ENCODE measurements around the gene EFNA2.
"Not testable (repeated sequence)": the region's sequence is repeated elsewhere in the genome, so short reads cannot be mapped to it uniquely, and the experiment has no call there.

The EFNA2 gene

DNA sequence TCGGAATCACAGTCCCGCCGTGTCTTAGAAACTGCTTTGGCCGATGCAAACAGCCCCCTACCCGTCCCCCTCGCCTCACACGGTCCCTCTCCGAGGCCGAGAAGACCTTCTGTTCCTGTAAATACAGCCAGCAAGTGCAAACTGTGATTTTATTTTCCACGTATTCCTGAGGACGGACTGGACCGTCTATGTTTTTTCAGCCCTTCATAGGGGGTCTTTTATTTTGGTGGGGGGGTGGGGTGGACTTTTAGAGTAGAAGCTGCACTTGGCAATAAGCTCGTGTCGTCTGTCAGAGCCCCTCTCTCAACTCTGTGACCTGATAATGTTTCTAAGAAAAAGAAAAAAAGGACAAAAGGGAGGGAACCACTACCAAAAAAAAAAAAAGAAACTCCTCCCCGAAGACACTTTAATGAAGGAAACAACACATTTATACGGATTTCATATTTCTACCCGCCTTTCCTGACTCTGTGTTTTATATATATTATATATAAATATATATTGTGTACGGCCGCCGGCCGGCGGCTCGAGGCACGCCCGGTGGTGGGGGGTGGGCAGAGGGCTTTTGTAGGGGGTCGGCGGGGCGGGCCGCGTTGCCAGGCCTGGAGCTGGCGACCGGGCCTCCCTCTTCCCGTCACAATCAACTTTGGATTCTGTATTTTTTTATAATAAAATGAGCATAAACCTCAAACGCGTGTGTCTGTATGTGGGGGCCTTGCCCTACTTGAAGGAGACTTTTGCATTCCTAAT lies 15.2 kb downstream of the EFNA2 start:
- no peak for DNase-seq

- no peak for DNase-seq
Observed at GRCh38 chr19:1302533-1303239, 17.0 kb downstream of the EFNA2 start.

- no peak for DNase-seq
Observed at GRCh38 chr19:1304197-1304924, 18.7 kb downstream of the EFNA2 start.

DNA sequence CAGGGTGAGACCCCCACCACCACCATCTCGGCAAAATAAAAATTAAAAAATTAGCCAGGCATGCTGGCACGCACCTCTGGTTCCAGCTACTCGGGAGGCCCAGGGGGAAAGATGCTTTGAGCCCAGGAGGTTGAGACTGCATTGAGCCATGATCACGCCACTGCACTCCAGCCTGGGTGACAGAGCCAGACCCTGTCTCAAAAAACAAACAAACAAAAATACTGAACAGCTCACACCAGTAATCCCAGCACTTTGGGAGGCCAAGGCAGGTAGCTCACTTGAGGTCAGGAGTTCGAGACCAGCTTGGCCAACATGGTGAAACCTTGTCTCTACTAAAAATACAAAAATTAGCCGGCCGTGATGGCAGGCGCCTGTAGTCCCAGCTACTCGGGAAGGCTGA lies 19.7 kb downstream of the EFNA2 start:
- DNase-seq, result not testable (repeated sequence)

DNA sequence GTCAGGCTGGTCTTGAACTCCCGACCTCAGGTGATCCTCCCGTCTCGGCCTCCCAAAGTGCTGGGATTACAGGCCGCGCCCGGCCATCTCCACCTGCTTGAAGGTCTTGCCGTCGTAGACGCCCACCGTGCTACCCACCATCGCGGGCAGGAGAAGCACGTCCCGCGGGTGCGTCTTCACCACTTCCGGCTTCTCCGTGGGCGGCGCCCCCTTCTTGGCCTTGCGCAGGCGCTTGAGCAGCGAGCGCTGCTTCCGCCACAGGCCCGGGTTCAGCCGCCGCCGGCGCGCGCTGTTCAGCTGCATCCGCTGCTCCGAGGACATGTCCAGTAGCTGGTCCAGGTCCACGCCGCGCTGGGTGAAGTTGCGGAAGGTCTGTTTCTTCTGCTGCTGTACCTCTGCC lies 21.6 kb downstream of the EFNA2 start:
- no peak for DNase-seq

- no peak for DNase-seq
Observed at GRCh38 chr19:1307755-1308303, 22.2 kb downstream of the EFNA2 start.

GRCh38 chr19:1308718-1309117 lies 23.0 kb downstream of the EFNA2 start:
- no peak for DNase-seq

DNA sequence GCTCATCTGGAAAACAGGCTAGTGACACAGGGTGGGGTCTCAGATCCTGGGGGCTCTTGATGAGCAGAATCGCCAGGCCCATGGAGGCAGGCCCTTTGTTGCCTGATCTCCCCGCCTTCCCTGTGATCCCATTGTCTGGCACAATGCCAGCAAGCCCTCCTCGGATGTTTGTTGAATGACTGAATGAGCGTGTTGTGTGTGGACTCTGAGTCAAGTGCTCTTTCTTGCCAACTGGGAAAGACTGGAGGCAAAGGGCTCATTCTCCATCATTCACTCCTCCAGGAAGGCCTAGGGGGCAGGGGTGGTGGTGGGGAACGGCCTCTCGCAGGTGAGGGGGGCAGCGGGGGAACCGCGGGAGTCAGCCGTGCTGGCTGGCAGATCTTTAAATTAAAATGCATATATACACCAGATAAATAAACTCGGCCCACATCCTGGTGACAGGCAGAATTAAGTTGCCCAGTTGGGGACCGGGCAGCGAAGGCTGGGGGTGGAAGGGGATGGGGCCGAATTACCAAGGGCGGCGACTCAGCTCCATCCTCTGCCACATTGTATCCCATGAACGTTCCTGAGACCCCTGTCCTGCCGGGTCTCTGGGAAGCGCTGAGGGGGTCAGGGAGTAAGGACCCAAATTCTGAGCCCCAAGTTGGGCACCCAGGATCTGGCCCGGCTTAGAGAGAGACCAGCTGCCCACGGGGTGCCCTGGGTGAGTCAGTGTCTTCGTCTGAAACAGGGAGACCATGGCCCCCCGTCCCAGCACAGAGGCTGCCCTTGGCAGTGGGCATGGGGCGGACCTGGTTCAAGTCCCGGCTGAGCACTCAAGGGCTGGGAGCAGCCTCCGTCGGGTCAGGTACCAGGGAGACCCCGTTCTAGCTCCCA lies 24.5 kb downstream of the EFNA2 start:
- no peak for DNase-seq

DNA sequence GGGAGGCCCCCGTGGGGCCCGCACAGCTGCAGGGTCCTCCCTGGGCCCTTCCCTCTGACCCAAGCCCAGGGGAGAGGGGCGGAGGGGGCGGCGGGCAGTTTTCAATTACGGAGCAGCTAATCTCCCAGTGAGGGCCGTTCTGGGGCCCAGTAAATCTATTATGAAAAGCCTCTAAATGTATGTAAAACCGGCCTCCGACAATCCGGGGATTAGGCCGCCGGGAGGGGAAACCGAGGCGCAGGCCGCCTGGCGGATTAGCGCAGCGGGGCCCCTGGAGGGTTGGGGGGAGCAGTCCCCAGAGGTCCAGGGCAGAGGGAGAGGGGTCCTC lies 25.1 kb downstream of the EFNA2 start:
- DNase-seq, result no peak

DNA sequence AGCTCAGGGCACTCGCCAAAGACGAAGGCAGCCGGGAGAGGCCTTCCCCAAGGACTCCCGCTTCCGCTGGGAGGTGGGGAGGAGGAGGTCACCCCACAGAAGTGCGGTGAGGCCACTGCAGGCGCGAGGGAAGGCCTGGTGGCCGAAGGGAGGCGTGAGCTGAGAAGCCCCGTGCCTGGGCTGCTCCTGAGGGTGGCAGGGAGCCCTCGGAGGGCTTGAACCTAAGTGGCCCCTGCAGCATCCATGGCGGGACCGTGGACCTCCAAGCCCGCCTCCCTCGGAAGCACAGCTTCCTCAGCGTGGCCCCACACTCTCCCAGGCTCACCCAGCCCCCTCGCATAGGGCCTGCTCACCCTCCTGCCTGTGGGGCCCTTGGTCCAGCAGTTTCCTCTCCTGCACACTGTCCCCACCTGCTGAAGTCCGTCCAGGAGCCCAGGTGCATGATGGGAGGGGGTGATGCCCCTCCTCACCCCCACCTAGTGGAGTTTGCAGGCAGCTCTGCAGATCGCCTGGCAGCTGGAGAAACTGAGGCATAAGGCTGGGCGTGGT lies 25.9 kb downstream of the EFNA2 start:
- no peak for DNase-seq

DNA sequence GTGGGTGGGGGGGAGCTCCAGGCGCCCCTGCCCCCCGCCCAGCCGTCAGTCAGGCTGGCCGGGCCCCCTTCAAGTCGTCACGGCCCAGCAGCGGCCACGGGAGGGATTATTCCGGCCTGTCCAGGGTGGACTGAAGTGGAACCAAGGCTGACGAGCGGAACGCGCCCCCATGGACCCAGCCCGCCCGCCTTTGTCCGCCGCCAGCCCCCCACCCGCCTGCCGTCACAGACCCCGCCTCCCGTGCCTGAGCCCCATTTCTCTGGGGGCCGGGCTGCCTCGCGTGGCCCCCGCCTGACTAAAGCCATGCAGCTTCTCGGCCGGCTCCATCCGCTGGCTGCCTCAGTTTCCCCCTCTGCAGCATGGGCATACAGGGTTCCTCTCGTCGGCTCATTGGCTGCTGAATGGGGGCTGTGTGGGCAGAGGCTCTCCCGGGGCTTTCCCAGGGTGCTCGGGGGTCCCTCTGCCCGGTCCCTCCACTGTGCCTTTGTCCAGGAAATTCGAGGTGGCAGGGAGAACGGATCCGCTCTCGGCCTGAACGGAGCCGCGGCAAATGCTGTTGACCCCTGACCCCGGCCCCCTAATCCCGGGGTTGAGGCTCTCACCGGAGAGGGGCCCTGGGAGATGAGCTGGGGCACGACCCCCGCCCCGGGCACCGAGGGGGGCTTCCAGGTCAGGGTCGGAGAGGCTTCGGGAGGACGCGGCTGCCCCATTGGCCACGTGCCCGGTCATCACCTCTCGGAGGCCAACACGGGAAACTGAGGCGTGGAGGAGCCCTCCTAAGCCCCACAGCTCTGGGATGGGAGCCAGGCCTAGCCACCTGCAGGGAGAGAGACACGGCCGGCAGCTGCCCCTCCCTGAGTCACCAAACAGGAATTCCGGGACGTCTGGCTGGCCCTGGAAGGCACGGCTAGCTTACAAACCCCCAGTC lies 27.4 kb downstream of the EFNA2 start:
- no peak for DNase-seq

GRCh38 chr19:1313695-1314613 lies 28.3 kb downstream of the EFNA2 start:
- DNase-seq, result no peak

- DNase-seq, result no peak
Observed at GRCh38 chr19:1315470-1316166, 29.9 kb downstream of the EFNA2 start.

GRCh38 chr19:1316466-1316865 lies 30.8 kb downstream of the EFNA2 start:
- no peak for DNase-seq

- no peak for DNase-seq
Observed at GRCh38 chr19:1317274-1318003, 31.8 kb downstream of the EFNA2 start.

- no peak for DNase-seq
Observed at GRCh38 chr19:1318678-1319471, 33.2 kb downstream of the EFNA2 start.

GRCh38 chr19:1320282-1320650 lies 34.6 kb downstream of the EFNA2 start:
- not testable (repeated sequence) for DNase-seq

- DNase-seq, result no peak
Observed at GRCh38 chr19:1321539-1321938, 35.9 kb downstream of the EFNA2 start.

All from activated CD4-positive, alpha-beta T cell treated with anti-CD3 and anti-CD28 coated beads for 1 hour (primary cell).